NT2/D1 (cell line): ENCODE measurements around the gene PGBD4.

ENCODE experiments used
- DNase-seq: peaks from one replicate; pipeline ENCODE4 v3.0.0-alpha.2; 2011; ENCODE audit warnings: low read depth, low spot score
- H3K27me3 ChIP-seq: 2 replicates; pipeline ENCODE4 v1.6.0; 2011; ENCODE audit warnings: mild to moderate bottlenecking; ENCODE audit not compliant: insufficient read length, insufficient read depth
- H3K36me3 ChIP-seq: 2 replicates; pipeline ENCODE4 v1.6.1; 2011; ENCODE audit warnings: mild to moderate bottlenecking, low read length, mixed read lengths; ENCODE audit not compliant: insufficient read depth, insufficient read length
- H3K4me1 ChIP-seq: 2 replicates; pipeline ENCODE4 v1.5.1; 2011; ENCODE audit not compliant: insufficient read depth, insufficient read length
- H3K4me3 ChIP-seq: 2 replicates; pipeline ENCODE4 v1.5.1; 2011; ENCODE audit warnings: low read depth; ENCODE audit not compliant: insufficient read length
- H3K9ac ChIP-seq: 2 replicates; pipeline ENCODE4 v1.6.0; 2011; ENCODE audit warnings: low read depth; ENCODE audit not compliant: insufficient read length
- H3K9me3 ChIP-seq: 2 replicates; pipeline ENCODE4 v1.5.1; 2011; ENCODE audit warnings: mild to moderate bottlenecking, low read length; ENCODE audit not compliant: insufficient read depth
- SUZ12 ChIP-seq: IDR thresholded peaks from 2 replicates; pipeline ENCODE4 v1.6.1; 2011; ENCODE audit not compliant: insufficient read length, insufficient read depth; ENCODE audit errors: extremely low read depth
- YY1 ChIP-seq: IDR thresholded peaks from 2 replicates; pipeline ENCODE4 v1.6.1; 2011; ENCODE audit not compliant: insufficient read length, insufficient read depth
- ZNF274 ChIP-seq: IDR thresholded peaks from 2 replicates; pipeline ENCODE4 v1.6.1; 2011; ENCODE audit warnings: mild to moderate bottlenecking, low read depth, low read length

Gene PGBD4

DNA sequence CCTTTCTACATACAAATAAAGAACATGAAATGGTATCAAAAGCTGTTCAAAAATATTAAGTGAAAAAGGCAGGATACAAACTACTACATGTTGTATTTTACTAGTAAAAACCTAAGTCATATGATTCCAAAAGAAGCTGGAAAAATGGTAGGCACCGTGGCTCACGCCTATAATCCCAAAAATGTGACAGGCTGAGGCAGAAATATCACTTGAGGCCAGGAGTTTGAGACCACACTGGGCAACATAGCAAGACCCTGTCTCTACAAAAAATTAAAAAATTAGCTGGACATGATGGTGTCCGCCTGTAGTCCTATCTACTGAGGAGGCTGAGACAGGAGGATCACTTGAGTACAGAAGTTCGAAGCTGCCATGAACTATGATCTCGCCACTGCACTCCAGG lies 2.0 kb upstream of the PGBD4 start:
- Histone ChIP-seq H3K27me3 (no peaks in the 10 kb centered on the region), H3K36me3 (peaks cover 16% of the 10 kb centered on the region), H3K9me3 (0 out of 2 replicates have a peak, but pooled peaks cover 5% of the 10 kb centered on the region), H3K9ac (no peak overlapping the region), H3K4me3 (no peak overlapping the region), H3K4me1 (no peaks in the 10 kb centered on the region)
- TF ChIP-seq ZNF274 (no peak), YY1 (no peak), SUZ12 (no peak)
- DNase-seq: no peak

DNA sequence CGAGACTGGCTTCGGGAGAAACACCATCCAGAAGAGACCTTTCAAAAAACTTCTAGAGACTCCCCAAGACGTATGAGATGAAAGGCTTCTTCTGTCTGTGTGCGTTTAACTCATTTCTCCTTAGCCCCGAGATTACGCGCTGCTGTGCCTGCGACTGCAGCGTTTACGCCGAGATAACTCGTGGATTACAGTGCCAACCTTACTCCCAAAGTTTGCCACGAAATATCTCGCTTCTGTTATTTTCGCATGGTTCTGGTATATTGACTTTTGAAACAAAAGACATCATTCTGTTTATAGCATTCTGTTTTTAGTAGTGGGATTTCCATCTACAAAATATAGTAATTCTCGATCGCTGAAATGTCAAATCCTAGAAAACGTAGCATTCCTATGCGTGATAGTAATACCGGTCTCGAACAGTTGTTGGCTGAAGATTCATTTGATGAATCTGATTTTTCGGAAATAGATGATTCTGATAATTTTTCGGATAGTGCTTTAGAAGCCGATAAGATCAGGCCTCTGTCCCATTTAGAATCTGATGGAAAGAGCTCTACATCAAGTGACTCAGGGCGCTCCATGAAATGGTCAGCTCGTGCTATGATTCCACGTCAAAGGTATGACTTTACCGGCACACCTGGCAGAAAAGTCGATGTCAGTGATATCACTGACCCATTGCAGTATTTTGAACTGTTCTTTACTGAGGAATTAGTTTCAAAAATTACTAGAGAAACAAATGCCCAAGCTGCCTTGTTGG lies 467 bp downstream of the PGBD4 start:
- Histone ChIP-seq H3K27me3 (no peaks in the 10 kb centered on the region), H3K9me3 (0 out of 2 replicates have a peak, but pooled peaks cover 5% of the 10 kb centered on the region), H3K9ac (peak overlapping the region; percentile 63), H3K36me3 (peaks cover 4% of the 10 kb centered on the region), H3K4me1 (no peaks in the 10 kb centered on the region), H3K4me3 (peak overlapping the region; percentile 95)
- no peak for DNase-seq
- TF ChIP-seq SUZ12 (no peak), ZNF274 (no peak), YY1 (no peak)

DNA sequence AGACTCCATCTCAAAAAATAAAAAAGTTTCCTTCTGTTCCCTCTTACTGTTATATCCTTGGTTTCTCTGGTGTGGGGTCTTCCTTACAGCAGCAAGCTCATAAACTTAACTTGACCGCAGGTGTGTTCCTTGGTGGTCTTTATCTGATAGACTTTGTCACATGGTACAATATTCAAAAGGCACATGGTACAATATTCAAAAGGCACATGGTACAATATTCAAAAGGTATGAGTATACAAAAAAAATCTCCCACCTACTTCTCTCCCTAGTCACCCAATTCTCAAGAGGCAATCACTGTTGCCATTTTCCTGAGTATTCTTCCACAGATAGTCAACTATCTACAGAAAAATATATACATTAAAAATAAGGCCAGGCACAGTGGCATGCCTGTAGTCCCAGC lies 4.5 kb downstream of the PGBD4 start:
- Histone ChIP-seq H3K9me3 (0 out of 2 replicates have a peak, but pooled peaks cover 5% of the 10 kb centered on the region), H3K9ac (no peak overlapping the region), H3K36me3 (peaks cover 4% of the 10 kb centered on the region), H3K4me1 (no peaks in the 10 kb centered on the region), H3K27me3 (no peaks in the 10 kb centered on the region), H3K4me3 (no peak overlapping the region)
- DNase-seq: no peak
- no peak for TF ChIP-seq ZNF274

DNA sequence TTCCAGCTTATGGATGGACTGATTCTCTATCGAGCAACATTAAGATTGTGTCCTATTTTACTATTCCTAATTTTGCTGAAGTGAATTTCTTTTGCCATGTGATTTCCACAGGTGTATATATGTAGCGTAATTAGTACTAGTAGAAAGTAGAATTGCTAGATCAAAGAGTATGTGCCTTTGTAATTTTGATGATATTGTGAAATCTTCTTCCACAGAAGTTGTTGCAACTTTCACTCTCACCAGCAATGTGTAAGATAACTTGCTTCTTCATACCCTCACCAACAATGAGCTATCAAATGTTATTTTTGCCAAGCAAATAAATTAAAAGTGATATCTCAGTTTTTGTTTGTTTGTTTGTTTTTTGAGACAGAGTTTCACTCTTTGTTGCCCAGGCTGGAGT lies 5.4 kb downstream of the PGBD4 start:
- Histone ChIP-seq H3K4me1 (no peaks in the 10 kb centered on the region), H3K9me3 (0 out of 2 replicates have a peak, but pooled peaks cover 5% of the 10 kb centered on the region), H3K36me3 (peaks cover 4% of the 10 kb centered on the region), H3K9ac (no peak overlapping the region), H3K4me3 (no peak overlapping the region), H3K27me3 (no peaks in the 10 kb centered on the region)
- DNase-seq: no peak
- TF ChIP-seq SUZ12 (no peak), ZNF274 (no peak), YY1 (no peak)

DNA sequence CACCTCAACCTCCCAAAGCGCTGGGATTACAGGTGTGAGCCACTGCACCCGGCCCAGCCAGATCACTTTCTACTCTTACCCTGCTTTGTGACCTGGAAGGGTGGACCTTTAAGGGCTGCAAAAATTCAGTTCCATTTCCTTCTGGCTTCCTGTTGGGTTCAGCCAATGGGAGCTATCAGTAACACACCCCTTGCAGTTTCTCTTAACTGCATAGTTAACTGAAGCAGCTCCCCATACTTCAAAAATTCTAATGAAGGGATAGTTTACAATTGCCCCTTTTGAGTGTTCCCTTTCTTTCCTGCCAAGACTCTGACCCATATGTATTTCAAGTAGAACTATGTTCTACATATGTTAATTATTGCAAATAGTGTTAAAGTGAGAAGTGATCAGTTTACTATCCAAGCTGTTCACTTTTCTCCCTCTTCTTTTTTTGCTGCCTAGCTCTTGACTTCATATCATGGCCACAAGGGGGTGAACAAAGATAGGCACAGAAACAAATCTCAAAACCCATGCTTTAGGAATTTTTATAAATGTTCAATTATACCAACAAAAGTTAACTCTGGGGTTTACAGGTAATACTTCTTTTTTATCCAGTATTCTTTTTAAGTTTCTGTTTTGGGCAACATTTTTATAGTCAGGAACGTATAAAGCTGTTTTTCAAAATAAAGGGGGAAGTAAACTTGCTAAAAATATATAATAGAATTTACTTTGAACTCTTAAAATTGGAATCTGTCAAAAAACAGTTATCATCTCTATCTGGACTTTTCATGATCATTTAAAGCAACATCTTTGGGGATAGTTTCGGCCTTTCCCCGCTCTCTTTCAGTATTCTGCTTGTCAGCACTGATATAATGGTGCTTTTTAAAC lies 8.1 kb downstream of the PGBD4 start:
- no peaks in the 10 kb centered on the region; the same call in 1 of the 2 replicates for H3K9me3 ChIP-seq
- H3K4me3 ChIP-seq: no peak overlapping the region
- no peaks in the 10 kb centered on the region for H3K4me1 ChIP-seq
- peak; percentile 11 for DNase-seq
- H3K27me3 ChIP-seq: no peaks in the 10 kb centered on the region
- no peaks in the 10 kb centered on the region for H3K36me3 ChIP-seq
- TF ChIP-seq SUZ12 (no peak), YY1 (no peak), ZNF274 (no peak)
- H3K9ac ChIP-seq: no peak overlapping the region

DNA sequence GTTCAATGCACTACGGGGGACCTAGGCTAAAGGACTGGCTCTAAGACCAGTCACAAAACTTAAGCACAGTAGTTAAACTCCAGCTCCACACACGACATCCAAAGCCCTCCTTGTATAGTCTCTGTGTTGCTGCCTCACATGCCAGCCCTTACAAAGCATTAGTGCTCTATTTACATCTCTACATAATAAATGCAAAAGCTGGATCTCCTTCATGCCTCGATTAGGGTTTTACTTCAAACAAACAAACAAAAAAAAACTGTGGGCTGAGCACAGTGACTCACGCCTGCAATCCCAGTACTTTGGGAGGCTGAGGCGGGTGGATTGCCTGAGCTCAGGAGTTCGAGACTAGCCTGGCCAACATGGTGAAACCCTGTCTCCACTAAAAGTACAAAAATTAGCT lies 9.6 kb downstream of the PGBD4 start:
- H3K36me3 ChIP-seq: no peaks in the 10 kb centered on the region

DNA sequence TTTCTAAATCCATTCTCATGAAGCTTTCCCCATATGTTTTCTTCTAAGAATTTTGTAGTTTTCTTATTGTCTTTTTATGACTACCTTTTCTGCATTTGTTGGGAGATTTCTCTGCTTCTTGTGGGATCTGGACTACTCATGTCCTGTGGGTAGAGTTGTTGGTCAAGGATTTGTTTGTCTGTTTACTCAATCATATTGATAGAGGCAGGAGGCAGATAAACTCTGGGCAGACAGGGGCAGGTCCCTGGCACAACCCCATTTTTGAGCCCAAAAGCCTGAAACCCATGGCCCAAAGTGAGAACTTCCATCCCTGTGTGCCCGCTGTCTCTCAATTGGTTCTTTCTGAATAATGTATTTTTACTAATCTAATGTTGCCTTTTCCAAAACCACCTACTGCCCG lies 12.3 kb downstream of the PGBD4 start:
- TF ChIP-seq ZNF274: no peak
- no peak for TF ChIP-seq YY1
- no peak for TF ChIP-seq SUZ12
- DNase-seq: no peak
- Histone ChIP-seq H3K9me3 (no peaks in the 10 kb centered on the region; the same call in 1 of the 2 replicates), H3K4me3 (no peak overlapping the region), H3K27me3 (no peaks in the 10 kb centered on the region), H3K36me3 (no peaks in the 10 kb centered on the region), H3K9ac (no peak overlapping the region), H3K4me1 (no peaks in the 10 kb centered on the region)

More for the DNA sequence above, 9.6 kb downstream of the PGBD4 start:
- no peaks in the 10 kb centered on the region; the same call in 1 of the 2 replicates for H3K9me3 ChIP-seq
- H3K4me1 ChIP-seq: no peaks in the 10 kb centered on the region
- H3K4me3 ChIP-seq: no peak overlapping the region
- TF ChIP-seq YY1 (no peak), ZNF274 (no peak), SUZ12 (no peak)
- no peak for DNase-seq
- H3K9ac ChIP-seq: no peak overlapping the region
- no peaks in the 10 kb centered on the region for H3K27me3 ChIP-seq
